DND-41 (cell line): Measurements from ENCODE around the gene CAVIN2.

ENCODE experiments used
- CTCF ChIP-seq: IDR thresholded peaks from 2 replicates; pipeline ENCODE4 v1.5.1; 2012; ENCODE audit warnings: borderline replicate concordance, low read length, moderate library complexity, mild to moderate bottlenecking; ENCODE audit not compliant: poor library complexity, severe bottlenecking; ENCODE audit errors: extremely low read depth
- EZH2 ChIP-seq: IDR thresholded peaks from 3 replicates; pipeline ENCODE4 v1.6.1; 2012; ENCODE audit warnings: borderline replicate concordance, low read depth, mild to moderate bottlenecking, moderate library complexity, low read length, inconsistent platforms; ENCODE audit not compliant: severe bottlenecking

DNA sequence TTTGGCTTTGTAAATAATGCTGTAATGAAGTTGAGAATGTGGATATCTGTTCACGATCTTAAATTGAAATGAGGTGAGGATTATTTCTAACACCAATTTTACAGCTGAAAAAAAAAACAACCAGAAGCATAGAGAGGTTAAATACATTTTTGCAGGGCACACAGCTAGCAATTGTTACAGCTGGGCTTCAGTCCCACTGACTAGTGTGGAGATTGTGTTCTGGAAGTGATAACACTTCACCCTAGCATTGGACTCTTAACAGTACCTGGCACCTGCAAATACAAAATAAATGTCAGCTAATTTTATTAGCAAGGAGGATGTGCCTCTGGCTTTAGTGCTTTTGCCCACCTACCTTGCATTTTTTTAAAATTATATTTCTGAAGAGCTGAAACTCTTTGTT is 28.8 kb downstream of the CAVIN2 start:
- TF ChIP-seq CTCF (no peak), EZH2 (no peak)
